Stimulated activated CD4-positive, alpha-beta T cell treated with anti-CD3 and anti-CD28 coated beads, Interleukin-4, amount 100 ng/mL, for 1 hour (primary cell): Measurements from ENCODE around the gene KCNE1.
"Not testable (repeated sequence)": the region's sequence is repeated elsewhere in the genome, so short reads cannot be mapped to it uniquely, and the experiment has no call there.

ENCODE experiments used
- DNase-seq: peaks from one replicate; pipeline ENCODE4 v3.0.0-alpha.2; 2020

The KCNE1 gene

DNA sequence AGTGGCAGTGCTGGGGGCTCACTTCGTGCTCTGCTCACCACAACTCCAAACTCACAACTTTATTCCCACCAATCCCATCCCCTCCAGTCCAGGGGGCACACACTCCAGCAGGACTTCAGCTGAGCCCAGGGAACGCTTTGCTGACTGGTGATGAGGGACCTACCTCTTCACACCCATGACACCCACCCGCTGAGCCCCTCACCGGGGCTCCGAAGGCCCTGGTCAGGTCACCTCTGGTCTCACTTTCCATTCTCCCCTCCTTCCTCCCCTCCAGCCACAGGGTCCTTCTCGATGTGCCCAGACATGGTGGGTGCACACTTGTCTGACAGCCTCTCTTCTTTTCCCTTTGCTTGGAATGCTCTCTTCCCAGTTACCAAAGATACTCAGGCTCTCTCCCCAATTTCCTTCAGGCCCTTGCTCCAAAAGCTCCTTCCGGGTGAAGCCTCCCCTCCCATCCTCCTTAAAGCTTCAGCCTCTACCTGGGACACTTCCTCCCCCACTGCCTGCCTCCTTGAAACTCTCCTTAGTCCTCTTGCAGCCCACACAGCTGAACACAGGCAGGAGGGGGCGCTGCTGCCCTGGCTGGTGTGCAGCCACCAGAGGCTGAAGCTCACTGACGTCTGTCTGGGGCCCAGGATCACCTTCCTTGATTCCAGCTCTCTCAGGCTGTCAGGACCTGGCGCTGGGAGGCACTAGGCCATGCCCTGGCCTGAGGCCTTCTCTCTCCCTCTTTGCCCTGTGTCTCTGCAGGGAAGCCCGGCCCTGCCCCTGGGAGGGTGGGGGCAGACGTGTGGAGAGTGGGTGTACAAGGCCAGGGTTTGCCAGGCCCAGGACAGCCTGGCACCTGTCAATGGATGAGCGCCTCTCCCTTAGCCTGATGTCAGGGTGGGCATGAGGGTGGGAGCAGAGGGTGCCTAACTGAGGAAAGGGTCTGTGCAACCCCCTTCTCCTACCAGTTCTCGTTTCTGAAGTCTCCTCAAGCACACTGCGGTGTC is 1.6 kb downstream of the KCNE1 start:
- peak; percentile 58 for DNase-seq

DNA sequence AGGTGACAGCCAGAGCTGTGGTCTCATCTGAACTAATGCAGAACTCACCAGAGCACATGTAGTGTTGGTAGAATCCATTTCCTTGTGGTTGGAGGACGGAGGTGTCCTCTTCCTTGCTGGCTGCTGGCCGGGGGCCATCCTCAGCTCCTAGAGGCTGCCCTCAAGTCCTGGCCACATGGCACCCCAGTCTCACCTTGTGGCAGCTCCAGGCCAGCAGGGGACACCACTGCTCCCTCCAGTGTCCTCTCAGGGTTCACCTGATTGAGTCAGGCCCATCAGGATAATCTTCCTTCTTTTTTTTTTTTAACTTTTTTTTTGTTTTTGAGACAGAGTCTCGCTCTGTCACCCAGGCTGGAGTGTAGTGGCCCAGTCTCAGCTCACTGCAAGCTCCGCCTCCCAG is 2.9 kb downstream of the KCNE1 start:
- DNase-seq: no peak

GRCh38 chr21:34504595-34504994 is 7.4 kb downstream of the KCNE1 start:
- DNase-seq: no peak

DNA sequence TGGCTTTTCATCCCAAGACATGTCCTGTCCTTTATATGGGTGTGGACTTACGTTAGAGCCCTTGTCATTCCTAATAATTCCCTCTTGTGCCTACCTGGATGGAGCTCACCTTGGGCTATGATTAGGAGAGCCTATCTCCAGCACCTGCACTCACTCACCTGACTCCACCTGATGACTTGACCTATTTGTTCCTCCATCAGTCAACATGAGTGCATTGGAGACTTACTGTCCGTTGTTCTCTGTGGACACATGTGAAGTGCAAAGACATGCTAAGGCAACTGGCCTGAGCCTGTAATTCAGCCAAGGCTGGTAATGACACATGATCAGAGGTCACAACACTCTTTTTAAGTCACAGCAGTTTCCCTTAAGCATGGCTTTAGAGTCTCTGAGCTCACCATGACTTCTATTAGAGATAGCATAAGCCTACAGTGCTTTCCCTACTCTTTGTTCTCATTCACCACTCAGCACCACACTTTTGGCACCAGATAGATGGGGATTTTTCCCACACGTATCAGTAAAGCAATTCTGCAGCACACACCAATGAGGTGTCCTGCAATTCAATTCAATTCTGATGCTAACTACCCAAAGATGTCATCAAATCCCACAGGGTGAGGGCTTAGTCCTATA is 9.4 kb downstream of the KCNE1 start:
- no peak for DNase-seq

DNA sequence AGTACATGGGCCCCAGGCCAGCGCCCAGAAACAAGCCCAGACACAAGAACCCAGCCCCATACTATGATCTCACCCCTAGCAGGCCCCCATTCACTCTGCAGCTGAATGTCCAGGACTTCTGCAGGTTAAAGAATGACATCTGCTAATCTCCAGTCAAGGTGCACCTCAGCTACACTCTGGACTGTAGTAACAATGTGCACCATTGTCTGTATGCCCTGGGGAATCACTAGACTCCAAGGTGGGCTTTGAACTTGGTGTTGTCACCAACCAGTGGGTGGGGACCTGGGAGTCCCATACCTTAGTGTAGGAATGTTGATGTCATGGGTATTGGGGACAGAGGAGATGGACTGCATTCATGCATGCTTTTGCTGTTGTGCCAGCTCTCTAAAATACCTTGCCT is 10.3 kb downstream of the KCNE1 start:
- DNase-seq: no peak

- no peak for DNase-seq
These were observed 11.8 kb downstream of the KCNE1 start for GRCh38 chr21:34500191-34500590.

DNA sequence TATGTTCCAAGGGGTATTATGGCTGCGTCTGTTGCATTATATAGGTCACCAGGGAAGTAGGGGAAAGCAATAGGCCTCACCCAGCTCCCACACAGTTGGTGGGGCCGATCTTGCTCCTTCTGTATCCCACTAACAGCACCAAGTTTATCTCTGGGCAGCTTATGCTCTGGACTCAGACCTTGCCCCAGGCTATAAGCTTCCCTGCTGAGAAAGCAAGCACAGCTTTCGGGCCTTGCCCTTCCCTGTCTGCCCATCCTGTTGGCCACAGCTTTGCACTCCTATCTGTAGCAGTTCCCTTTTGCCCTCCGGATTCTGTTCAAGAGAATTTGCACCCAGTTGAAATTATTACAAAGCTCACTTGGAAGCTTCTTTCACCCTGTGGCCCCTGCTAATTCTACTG is 12.9 kb downstream of the KCNE1 start:
- no peak for DNase-seq

DNA sequence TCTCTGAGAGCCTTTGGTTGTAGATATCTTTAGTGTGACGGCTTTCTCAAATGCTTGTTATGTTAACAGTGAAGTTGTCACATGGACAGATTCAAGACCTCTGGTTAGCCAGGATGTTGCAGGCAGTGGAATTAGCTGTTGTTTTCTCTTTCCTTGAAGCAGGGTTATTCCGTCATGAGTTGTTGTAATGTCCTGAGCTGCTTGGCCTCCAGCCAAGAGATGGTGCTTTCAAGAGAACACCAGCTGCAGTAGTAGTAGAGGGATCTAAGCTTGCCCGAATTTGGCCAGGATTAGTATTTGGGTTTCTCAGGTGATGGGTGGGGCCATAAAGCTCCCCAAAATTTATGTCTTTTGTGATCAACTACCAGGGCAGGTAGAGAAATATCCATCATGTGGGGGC is 13.4 kb downstream of the KCNE1 start:
- DNase-seq: no peak

DNA sequence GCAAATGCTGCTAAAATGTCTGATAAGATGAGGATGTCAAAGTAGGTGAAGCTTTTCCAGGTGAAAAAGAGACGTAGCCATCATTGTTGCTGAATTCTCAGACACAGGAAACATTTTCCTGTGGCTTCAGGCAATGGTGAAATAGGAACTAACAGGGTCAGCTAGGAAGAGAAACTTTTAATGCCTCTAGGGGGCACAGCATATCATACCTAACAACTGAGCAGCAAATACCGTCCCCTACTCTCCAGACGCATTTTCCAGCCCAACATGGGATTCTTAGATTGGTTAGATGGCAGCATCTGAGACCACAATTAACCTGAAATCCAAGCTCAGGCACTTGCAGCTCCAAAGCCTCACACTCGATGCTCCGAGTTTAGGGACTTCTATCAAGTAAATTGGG is 28.2 kb downstream of the KCNE1 start:
- DNase-seq: not testable (repeated sequence)

DNA sequence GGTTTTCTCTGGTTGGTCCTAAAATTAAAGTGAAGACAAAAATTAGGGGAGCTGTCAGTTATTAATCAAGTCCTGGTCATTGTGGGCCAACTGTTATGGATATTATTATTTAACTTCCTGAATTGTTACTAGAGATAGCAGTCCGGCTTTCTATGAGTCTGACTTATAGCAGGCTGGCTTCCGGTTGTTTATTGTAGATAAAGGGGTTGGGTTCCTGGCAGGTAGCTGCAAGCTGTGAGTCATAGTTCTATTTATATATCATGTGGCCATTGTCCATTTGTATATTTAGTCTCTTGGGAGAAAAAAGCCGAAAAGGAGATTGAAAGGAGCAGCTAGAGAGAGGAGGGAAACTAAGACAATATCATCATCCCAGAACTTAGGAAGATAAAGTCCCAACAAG is 28.6 kb downstream of the KCNE1 start:
- not testable (repeated sequence) for DNase-seq

- not testable (repeated sequence) for DNase-seq
These were observed 44.7 kb downstream of the KCNE1 start for GRCh38 chr21:34467333-34467732.

DNA sequence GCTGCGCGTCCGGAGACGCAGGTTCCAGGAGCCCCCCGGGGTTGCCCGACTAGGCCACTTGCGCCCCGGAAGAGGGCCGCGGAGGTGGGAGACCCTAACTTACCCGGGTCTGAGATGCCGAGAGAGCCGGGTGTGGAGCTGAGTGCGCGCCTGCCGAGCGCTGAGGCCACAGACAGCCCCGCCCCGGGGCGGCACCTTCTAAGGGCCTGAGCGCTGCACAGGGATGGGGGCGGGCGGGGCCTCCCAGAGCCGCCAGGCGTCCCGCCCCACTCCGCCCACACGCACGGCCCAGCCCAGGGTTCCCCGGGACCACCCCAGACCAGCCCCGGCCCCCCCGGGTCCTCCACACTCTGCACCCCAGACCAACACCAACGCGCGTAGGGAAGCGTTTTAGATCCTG is 52.6 kb downstream of the KCNE1 start:
- not testable (repeated sequence) for DNase-seq

DNA sequence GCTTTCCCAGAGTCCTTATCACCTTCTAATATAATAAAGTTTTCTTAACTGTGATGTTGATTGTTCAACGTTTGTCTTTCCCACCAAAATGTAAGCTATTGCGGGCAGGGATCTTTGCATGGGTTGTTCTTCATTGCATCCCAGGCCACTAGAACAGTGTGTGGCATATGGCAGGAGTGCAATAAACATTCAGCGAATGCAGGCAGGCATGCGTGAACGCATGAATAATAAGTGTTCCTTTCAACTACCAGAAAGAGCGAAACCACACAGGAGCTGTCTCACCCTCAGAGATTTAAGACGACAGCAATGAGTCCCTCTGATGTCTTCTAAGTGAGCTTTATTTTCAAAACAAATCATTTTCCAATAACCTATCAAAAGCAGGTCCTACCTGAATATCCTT is 53.7 kb downstream of the KCNE1 start:
- not testable (repeated sequence) for DNase-seq

DNA sequence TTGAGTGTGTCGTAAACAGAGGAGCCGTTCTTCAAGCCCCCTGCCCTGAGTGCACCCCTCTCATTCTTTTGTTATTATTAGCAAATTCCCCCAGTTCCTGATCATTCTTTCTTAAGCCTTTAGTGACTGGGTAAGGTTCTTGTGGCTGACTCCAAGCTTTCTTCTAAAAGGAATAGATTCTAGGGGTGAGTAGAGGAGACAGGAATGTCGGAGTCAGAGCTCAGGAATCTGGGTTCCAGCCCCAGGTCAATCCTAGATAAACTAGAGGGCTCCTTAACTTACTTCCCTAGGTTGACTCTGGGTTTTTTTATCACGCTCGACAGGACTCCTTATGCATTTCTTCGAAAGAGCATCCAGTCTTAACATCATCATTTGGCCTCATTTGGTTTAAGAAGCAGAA is 55.8 kb downstream of the KCNE1 start:
- DNase-seq: not testable (repeated sequence)

DNA sequence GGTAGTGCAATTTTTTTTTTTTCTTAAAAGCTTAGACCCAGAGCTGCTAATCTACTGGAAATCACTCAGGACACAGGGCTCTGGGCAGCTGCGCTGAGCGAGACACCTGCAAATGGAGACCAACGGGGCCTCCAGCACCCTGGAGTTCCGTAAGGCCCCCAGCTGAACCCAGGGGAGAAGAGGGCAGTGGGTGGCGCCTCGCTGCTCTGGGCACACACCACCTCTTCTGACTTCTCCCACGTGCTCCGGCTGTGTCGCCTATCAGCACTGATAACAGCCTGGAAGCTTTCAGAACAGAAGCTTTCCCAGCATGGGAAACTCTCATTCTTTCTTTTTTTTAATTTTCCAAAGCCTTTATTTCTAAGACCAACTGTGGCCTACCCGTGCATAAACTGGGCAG is 56.4 kb downstream of the KCNE1 start:
- DNase-seq: not testable (repeated sequence)

GRCh38 chr21:34447018-34447417 is 65.0 kb downstream of the KCNE1 start:
- not testable (repeated sequence) for DNase-seq

DNA sequence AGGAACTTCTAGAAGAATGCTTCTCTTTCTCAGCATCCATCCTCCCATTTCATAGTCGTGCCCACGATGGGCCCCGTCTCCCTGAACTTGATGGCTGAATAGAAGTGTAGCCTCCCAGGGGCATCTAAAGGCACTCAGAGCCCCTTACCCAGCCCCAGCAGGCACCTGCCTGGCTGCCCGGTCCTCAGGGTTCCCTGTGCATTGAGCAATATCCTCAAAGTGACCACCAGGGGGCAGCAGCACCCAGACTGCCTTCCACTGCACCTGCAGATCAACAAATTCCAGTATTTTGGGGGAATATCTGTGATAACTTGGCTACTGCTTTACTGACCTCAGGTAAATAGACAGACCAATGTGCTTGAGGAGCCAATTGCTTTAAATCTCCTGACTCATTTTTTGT is 68.5 kb downstream of the KCNE1 start:
- DNase-seq: not testable (repeated sequence)

DNA sequence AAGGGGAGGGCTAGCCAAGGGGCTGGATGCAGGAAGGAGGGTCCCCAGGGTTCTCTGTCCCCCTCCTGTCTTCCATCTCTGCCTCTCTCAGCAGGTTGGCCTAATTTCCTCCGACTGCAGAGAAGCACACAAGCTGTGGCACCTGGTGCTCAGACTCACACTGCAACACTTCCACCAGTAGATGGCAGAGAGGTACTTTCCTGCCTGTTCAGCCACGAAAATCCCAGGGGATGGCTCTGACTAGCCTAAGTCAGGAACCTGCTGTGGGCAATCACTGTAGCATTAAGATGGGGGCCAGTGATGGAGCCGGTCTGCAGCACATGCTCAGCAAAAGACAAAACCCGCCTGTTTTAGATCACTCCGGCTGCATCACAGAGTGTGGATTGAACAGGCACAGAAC is 82.3 kb downstream of the KCNE1 start:
- DNase-seq: not testable (repeated sequence)

DNA sequence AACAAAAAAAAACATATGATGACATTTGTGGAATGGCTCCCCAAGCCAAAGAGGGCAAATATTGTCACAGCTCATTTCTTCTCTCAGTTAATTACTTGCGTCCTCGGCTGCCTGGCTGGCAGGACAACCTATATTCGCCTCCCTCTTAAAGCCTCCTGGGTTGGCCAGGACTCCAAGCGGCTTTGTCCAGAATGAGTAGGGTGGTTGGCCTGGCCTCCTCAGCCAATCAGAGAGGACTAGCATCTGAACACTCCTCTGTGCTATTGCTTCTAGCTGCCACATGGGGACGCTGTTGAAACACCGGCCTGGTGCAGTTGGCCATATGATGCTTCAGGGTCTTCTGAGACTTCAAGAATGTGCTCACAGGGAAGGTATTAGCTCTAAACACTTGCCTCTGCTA is 83.6 kb downstream of the KCNE1 start:
- not testable (repeated sequence) for DNase-seq

- DNase-seq: not testable (repeated sequence)
These were observed 84.7 kb downstream of the KCNE1 start for GRCh38 chr21:34427339-34427738.

DNA sequence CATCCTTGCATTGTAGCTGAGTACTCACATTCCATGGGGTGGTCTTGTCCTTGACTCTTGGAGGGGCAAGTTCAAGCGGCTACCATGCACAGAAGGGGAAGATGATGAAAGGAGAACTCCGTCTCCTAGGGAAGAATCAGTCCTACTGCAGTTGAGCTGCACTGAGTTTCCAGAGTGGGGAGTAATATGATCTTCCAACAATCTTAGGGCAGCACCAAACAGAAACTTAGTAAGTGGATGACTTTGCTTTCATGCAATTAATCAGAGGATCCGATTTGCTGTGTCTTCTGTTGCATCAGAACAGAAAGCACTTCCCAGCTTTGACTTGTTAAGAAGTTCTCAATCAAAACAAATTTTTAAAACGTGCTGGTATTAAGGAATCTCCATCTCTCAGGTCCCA is 88.2 kb downstream of the KCNE1 start, which contains the start of gene SMIM34:
SMIM34 (minus strand) TSS at position 147 of the 400 bp plus-strand sequence; CDS start at position 35, 112 bp downstream.
- not testable (repeated sequence) for DNase-seq

DNA sequence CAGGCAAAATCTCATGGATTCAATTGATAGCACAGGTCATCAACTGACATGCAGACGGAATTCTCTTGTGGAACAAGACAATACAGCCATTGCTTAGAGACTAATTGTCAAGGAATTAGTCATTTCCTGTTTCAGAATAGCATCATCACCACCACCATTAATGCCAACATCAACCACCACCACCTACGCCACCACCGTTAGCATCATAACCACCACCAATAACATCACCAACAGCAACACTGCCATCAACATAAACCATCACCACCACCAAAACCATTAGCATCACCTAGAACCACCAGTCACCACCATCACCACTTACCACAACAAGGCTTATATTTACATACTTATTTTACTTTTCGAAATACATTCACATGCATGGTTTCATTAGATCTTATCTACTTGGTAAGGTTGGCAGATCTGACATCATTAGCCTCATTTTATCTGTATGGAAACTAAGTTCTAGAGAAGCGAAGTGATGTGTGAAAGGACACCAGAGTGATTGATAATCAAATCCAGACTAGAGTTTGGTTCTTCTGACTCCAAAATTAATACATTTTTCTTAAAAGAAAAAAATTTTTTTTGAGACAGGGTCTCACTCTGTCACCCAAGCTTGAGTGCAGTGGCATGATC is 94.4 kb downstream of the KCNE1 start:
- DNase-seq: not testable (repeated sequence)

- not testable (repeated sequence) for DNase-seq
These were observed 104.7 kb downstream of the KCNE1 start for GRCh38 chr21:34407294-34407693.
